Gastroesophageal sphincter (tissue), 3 donors: ENCODE results near the gene NUDT8.

Experiments used
- CTCF ChIP-seq, 4 experiments: fragments of 200-600 bp in 2 of 4; fragments of 450-650 bp in 2 of 4; sonication (generic) in 1 of 4; IDR thresholded peaks; one replicate each; pipeline ENCODE4 v1.5.1; 2017 to 2019; ENCODE audit warnings: antibody characterized with exemption in 4 of 4, mild to moderate bottlenecking in 2 of 4, moderate library complexity in 2 of 4
- EP300 ChIP-seq: sonication (generic); formaldehyde crosslinking; IDR thresholded peaks from one replicate; pipeline ENCODE4 v1.6.1; 2017; ENCODE audit warnings: antibody characterized with exemption, mild to moderate bottlenecking
- POLR2AphosphoS5 ChIP-seq: sonication (generic); formaldehyde crosslinking; IDR thresholded peaks from one replicate; pipeline ENCODE4 v1.6.1; 2017; ENCODE audit warnings: antibody characterized with exemption

- TF ChIP-seq CTCF (IDR thresholded peaks at IDR 0.05) (no peak), EP300 (no peak), POLR2AphosphoS5 (no peak)
These were observed 14.3 kb upstream of the NUDT8 start for GRCh38 chr11:67644042-67644441.
